OCI-LY1 (cell line): ENCODE results near the gene RAD23B.

Experiments
- H2AFZ ChIP-seq: fragments of 200-600 bp; sonication (generic), shearing (Covaris generic); 2 replicates; pipeline ENCODE4 v1.6.0; 2014; ENCODE audit warnings: antibody characterized with exemption, mild to moderate bottlenecking, low read length
- H3F3A ChIP-seq: fragments of 200-600 bp; sonication (generic), shearing (Covaris generic); 2 replicates; pipeline ENCODE4 v1.6.0; 2014; ENCODE audit warnings: mild to moderate bottlenecking, antibody characterized with exemption, low read length, moderate library complexity; ENCODE audit not compliant: insufficient read depth
- H3K27ac ChIP-seq: fragments of 200-600 bp; sonication (generic); 2 replicates; pipeline ENCODE4 v1.5.1; 2014; ENCODE audit warnings: low read length, mixed run types, mild to moderate bottlenecking, low read depth; ENCODE audit not compliant: poor library complexity, severe bottlenecking
- H3K27me3 ChIP-seq: fragments of 200-600 bp; sonication (generic); 2 replicates; pipeline ENCODE4 v1.6.0; 2014; ENCODE audit warnings: antibody characterized with exemption, mild to moderate bottlenecking, low read length, moderate library complexity; ENCODE audit not compliant: insufficient read depth
- H3K36me3 ChIP-seq: fragments of 200-600 bp; sonication (generic); 2 replicates; pipeline ENCODE4 v1.6.1; 2014; ENCODE audit warnings: mild to moderate bottlenecking, antibody characterized with exemption, low read length, moderate library complexity, mixed read lengths; ENCODE audit not compliant: insufficient read depth
- H3K4me1 ChIP-seq: fragments of 200-600 bp; sonication (generic); 2 replicates; pipeline ENCODE4 v1.5.1; 2014; ENCODE audit warnings: mild to moderate bottlenecking, low read length, moderate library complexity; ENCODE audit not compliant: insufficient read depth, severe bottlenecking
- H3K4me2 ChIP-seq: fragments of 200-600 bp; sonication (generic), shearing (Covaris generic); 2 replicates; pipeline ENCODE4 v1.6.1; 2014; ENCODE audit warnings: low read length
- H3K4me3 ChIP-seq: fragments of 200-600 bp; sonication (generic); 2 replicates; pipeline ENCODE4 v1.5.1; 2014; ENCODE audit warnings: low read length, low read depth, mild to moderate bottlenecking, mixed read lengths; ENCODE audit not compliant: poor library complexity, severe bottlenecking
- H3K79me2 ChIP-seq: fragments of 200-600 bp; shearing (Covaris generic); 2 replicates; pipeline ENCODE4 v1.6.1; 2016; ENCODE audit warnings: mixed run types, low read length, mixed read lengths; ENCODE audit not compliant: insufficient read depth
- H3K9ac ChIP-seq: fragments of 200-600 bp; sonication (generic), shearing (Covaris generic); 2 replicates; pipeline ENCODE4 v1.6.1; 2014; ENCODE audit warnings: mild to moderate bottlenecking, low read length, mixed read lengths
- H3K9me2 ChIP-seq: fragments of 200-600 bp; sonication (generic), shearing (Covaris generic); 2 replicates; pipeline ENCODE4 v1.6.1; 2014; ENCODE audit warnings: low read depth, mild to moderate bottlenecking, low read length, mixed read lengths
- H3K9me3 ChIP-seq: fragments of 200-600 bp; shearing (Covaris generic); 2 replicates; pipeline ENCODE4 v1.6.1; 2014; ENCODE audit warnings: low read length, mixed read lengths
- H4K20me1 ChIP-seq: fragments of 200-600 bp; sonication (generic), shearing (Covaris generic); 2 replicates; pipeline ENCODE4 v1.6.0; 2016; ENCODE audit warnings: mild to moderate bottlenecking, low read length; ENCODE audit not compliant: insufficient read depth
- CTCF ChIP-seq: fragments of 200-600 bp; sonication (generic), shearing (Covaris generic); IDR thresholded peaks from 2 replicates; pipeline ENCODE4 v1.5.1; 2017; ENCODE audit warnings: mild to moderate bottlenecking, antibody characterized with exemption, low read length, moderate library complexity, mixed read lengths
- EZH2 ChIP-seq: fragments of 200-600 bp; sonication (generic), shearing (Covaris generic); IDR thresholded peaks from 2 replicates; pipeline ENCODE4 v1.8.0; 2017; ENCODE audit warnings: borderline replicate concordance, mixed run types, mild to moderate bottlenecking, antibody characterized with exemption, low read length, moderate library complexity, mixed read lengths

RAD23B gene

GRCh38 chr9:107274096-107274495 lies 9.0 kb upstream of the RAD23B start:
- no peak overlapping the region for H2AFZ ChIP-seq
- no peaks in the 10 kb centered on the region for H3K27me3 ChIP-seq
- H4K20me1 ChIP-seq: no peaks in the 10 kb centered on the region
- no peak overlapping the region for H3K27ac ChIP-seq
- H3K4me3 ChIP-seq: no peak overlapping the region
- no peaks in the 10 kb centered on the region for H3K4me1 ChIP-seq
- H3K9me2 ChIP-seq: no peaks in the 10 kb centered on the region
- TF ChIP-seq EZH2: no peak
- H3K9me3 ChIP-seq: no peaks in the 10 kb centered on the region
- H3K9ac ChIP-seq: no peak overlapping the region
- H3F3A ChIP-seq: no peaks in the 10 kb centered on the region
- no peaks in the 10 kb centered on the region for H3K79me2 ChIP-seq
- H3K4me2 ChIP-seq: no peak overlapping the region
- no peaks in the 10 kb centered on the region for H3K36me3 ChIP-seq

GRCh38 chr9:107274953-107275422 lies 8.1 kb upstream of the RAD23B start:
- Histone ChIP-seq H4K20me1 (no peaks in the 10 kb centered on the region), H3K9me2 (no peaks in the 10 kb centered on the region), H3K79me2 (no peaks in the 10 kb centered on the region), H3K27ac (no peak overlapping the region), H3K4me1 (no peaks in the 10 kb centered on the region), H3K9ac (no peak overlapping the region), H3K27me3 (no peaks in the 10 kb centered on the region), H2AFZ (no peak overlapping the region), H3K9me3 (no peaks in the 10 kb centered on the region), H3K4me2 (no peak overlapping the region), H3K36me3 (no peaks in the 10 kb centered on the region), H3K4me3 (no peak overlapping the region), H3F3A (no peaks in the 10 kb centered on the region)
- no peak for TF ChIP-seq EZH2
- TF ChIP-seq CTCF: no peak

DNA sequence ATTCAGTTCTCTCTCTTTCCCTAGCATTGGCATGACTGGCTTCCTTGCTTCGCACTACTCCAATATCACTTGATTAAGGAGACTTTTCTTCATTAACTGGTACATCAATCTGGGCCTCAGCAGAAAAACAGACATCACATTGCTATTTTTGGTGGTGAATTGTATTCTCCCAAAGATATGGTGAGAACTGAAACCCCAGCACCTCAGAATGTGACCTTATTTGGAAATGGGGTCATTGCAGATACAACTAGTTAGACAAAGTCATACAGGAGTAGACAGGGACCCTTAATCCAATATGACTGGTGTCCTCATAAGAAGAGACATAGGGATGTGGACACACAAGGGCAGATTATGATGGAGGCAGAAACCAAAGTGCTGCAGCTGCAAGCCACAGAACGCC lies 7.5 kb upstream of the RAD23B start:
- Histone ChIP-seq H3K4me2 (no peak overlapping the region), H3K27ac (no peak overlapping the region), H3K79me2 (no peaks in the 10 kb centered on the region), H3K36me3 (no peaks in the 10 kb centered on the region), H3K4me1 (no peaks in the 10 kb centered on the region), H3K9ac (no peak overlapping the region), H3K9me2 (no peaks in the 10 kb centered on the region), H3K27me3 (no peaks in the 10 kb centered on the region), H3K4me3 (no peak overlapping the region), H2AFZ (no peak overlapping the region), H3K9me3 (no peaks in the 10 kb centered on the region), H3F3A (no peaks in the 10 kb centered on the region), H4K20me1 (no peaks in the 10 kb centered on the region)
- no peak for TF ChIP-seq EZH2
- no peak for TF ChIP-seq CTCF

GRCh38 chr9:107276966-107277710 lies 5.9 kb upstream of the RAD23B start:
- TF ChIP-seq CTCF: no peak
- TF ChIP-seq EZH2: no peak
- Histone ChIP-seq H3K9me3 (no peaks in the 10 kb centered on the region), H3K27me3 (no peaks in the 10 kb centered on the region), H3F3A (no peaks in the 10 kb centered on the region), H3K27ac (no peak overlapping the region), H3K4me2 (no peak overlapping the region), H2AFZ (no peak overlapping the region), H3K36me3 (no peaks in the 10 kb centered on the region), H3K4me1 (peaks cover 8% of the 10 kb centered on the region), H3K79me2 (no peaks in the 10 kb centered on the region), H3K4me3 (no peak overlapping the region), H3K9ac (no peak overlapping the region), H4K20me1 (no peaks in the 10 kb centered on the region), H3K9me2 (no peaks in the 10 kb centered on the region)
